Endodermal cell (in vitro differentiated cells): ENCODE results near the gene VPS9D1. TPM values are rescaled to one million over a fixed set of nuclear protein-coding genes. Genes with fewer than 3 reads are reported as not detected.

Experiments
- DNase-seq: peaks from one replicate; pipeline ENCODE4 v3.0.0-alpha.2; 2017
- H3K27ac ChIP-seq: 2 replicates; pipeline ENCODE4 v1.5.1; 2013; ENCODE audit warnings: mild to moderate bottlenecking, low read depth, low read length, moderate library complexity
- H3K27me3 ChIP-seq: 2 replicates; pipeline ENCODE4 v1.6.1; 2013; ENCODE audit warnings: mild to moderate bottlenecking, low read length, moderate library complexity; ENCODE audit not compliant: insufficient read depth, control insufficient read depth, poor library complexity, severe bottlenecking
- H3K36me3 ChIP-seq: 2 replicates; pipeline ENCODE4 v1.7.0; 2013; ENCODE audit warnings: mild to moderate bottlenecking, low read length, moderate library complexity; ENCODE audit not compliant: control insufficient read depth, insufficient read depth
- H3K4me1 ChIP-seq: one replicate; pipeline ENCODE4 v1.7.0; 2013; ENCODE audit warnings: low read length; ENCODE audit not compliant: control insufficient read depth, insufficient read depth
- H3K4me3 ChIP-seq: 2 replicates; pipeline ENCODE4 v1.5.1; 2013; ENCODE audit warnings: mild to moderate bottlenecking, low read length, moderate library complexity
- H3K9ac ChIP-seq: 2 replicates; pipeline ENCODE4 v1.6.1; 2013; ENCODE audit warnings: mild to moderate bottlenecking, low read length, moderate library complexity; ENCODE audit not compliant: poor library complexity, severe bottlenecking; ENCODE audit errors: extremely low read depth
- H3K9me3 ChIP-seq: 2 replicates; pipeline ENCODE4 v1.6.1; 2013; ENCODE audit warnings: mild to moderate bottlenecking, low read length, moderate library complexity; ENCODE audit not compliant: control insufficient read depth
- H3K27ac Mint-ChIP-seq: 2 replicates; pipeline ENCODE4 v1.8.0; 2020; ENCODE audit warnings: mixed read lengths
- H3K27me3 Mint-ChIP-seq: 2 replicates; pipeline ENCODE4 v1.8.0; 2021; ENCODE audit warnings: mild to moderate bottlenecking, mixed read lengths; ENCODE audit not compliant: insufficient read depth
- H3K36me3 Mint-ChIP-seq: 2 replicates; pipeline ENCODE4 v1.8.0; 2020; ENCODE audit warnings: low read depth, mixed read lengths
- H3K4me1 Mint-ChIP-seq: 2 replicates; pipeline ENCODE4 v1.8.0; 2020; ENCODE audit warnings: mixed read lengths
- H3K4me3 Mint-ChIP-seq: 2 replicates; pipeline ENCODE4 v1.8.0; 2020; ENCODE audit warnings: mild to moderate bottlenecking, moderate library complexity, mixed read lengths
- H3K9me3 Mint-ChIP-seq: 2 replicates; pipeline ENCODE4 v1.8.0; 2020; ENCODE audit warnings: mild to moderate bottlenecking, mixed read lengths
- WGBS, 2 experiments: methylation state at CpG; one replicate each; pipeline versions ENCODE4 v1.1.5 to v1.1.7; 2013; ENCODE audit warnings: missing lambda C conversion rate in 2 of 2, mixed read lengths in 1 of 2; ENCODE audit not compliant: insufficient coverage in 1 of 2, insufficient read length in 1 of 2; 5-methylcytosine and 5-hydroxymethylcytosine counted together
- total RNA-seq, 2 donors: library from RNA; stranded (reverse); fragmentation: NEBNext Ultra II Directional in 1 of 2; extraction: Animal tissue kit (Norgen Biotek cat#: 25700) in 1 of 2; gene quantifications; 2 replicates in 1 of 2; 3 replicates in 1 of 2; pipeline ENCODE4 v1.2.1, GENCODE V29; 2021
- TF ChIP-seq, protein P1 (sequence below): fragments of 200-600 bp; sonication (generic); conservative IDR thresholded peaks from 2 replicates; pipeline ENCODE4 v1.5.0; 2021; ENCODE audit warnings: antibody characterized with exemption, mild to moderate bottlenecking

VPS9D1 gene
- total RNA-seq, 2 donors from 2014 or later, result 7.4 to 10.0 TPM

DNA sequence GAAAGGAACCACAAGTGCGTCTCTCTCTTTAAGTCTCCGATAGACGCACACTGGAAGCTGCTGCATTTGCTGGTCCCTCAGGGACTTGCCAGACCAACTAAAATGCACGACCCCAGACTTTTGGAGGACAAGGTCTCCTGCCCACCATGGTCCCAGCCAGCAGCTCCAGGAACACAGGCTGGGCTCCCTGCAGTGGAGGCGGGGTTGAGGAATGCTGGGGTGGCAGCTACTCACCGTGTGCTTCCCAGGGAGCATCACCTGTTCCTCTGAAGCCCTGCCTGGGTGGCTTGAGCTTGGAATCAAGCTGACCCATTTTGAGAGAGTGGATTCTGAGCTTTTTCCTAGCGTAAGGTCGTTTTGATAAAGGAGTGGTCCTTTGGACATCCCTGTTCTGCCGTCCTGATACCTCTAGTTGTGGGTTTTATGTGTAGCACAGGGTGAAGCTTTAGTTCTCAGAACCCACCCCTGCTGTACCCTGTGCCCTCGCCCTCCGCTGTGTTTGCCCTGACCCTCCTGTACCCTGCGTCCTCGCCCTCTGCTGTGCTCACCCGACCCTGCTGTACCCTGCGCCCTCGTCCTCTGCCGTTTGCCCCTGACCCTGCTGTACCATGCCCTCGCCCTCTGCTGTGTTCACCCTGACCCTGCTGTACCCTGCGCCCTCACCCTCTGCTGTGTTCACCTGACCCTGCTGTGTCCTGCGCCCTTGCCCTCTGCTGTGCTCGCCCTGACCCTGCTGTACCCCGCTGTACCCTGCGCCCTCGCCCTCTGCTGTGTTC is 11.6 kb upstream of the VPS9D1 start:
- Mint-ChIP-seq H3K27ac (peak overlapping the region; percentile 55), H3K9me3 (no peaks in the 10 kb centered on the region), H3K4me3 (no peak overlapping the region), H3K36me3 (peaks cover 79% of the 10 kb centered on the region), H3K4me1 (no peaks in the 10 kb centered on the region), H3K27me3 (no peaks in the 10 kb centered on the region)
- H3K36me3 ChIP-seq, result peaks cover 84% of the 10 kb centered on the region
- TF ChIP-seq, protein P1, sequence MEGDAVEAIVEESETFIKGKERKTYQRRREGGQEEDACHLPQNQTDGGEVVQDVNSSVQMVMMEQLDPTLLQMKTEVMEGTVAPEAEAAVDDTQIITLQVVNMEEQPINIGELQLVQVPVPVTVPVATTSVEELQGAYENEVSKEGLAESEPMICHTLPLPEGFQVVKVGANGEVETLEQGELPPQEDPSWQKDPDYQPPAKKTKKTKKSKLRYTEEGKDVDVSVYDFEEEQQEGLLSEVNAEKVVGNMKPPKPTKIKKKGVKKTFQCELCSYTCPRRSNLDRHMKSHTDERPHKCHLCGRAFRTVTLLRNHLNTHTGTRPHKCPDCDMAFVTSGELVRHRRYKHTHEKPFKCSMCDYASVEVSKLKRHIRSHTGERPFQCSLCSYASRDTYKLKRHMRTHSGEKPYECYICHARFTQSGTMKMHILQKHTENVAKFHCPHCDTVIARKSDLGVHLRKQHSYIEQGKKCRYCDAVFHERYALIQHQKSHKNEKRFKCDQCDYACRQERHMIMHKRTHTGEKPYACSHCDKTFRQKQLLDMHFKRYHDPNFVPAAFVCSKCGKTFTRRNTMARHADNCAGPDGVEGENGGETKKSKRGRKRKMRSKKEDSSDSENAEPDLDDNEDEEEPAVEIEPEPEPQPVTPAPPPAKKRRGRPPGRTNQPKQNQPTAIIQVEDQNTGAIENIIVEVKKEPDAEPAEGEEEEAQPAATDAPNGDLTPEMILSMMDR, result no peak
- H3K4me1 ChIP-seq, result no peaks in the 10 kb centered on the region
- 90 to 94% methylated on average over 17 to 24 of the region's 24 CpGs for WGBS, 2 experiments
- H3K9me3 ChIP-seq, result no peaks in the 10 kb centered on the region
- no peak overlapping the region for H3K4me3 ChIP-seq
- no peak overlapping the region for H3K27ac ChIP-seq
- no peaks in the 10 kb centered on the region for H3K27me3 ChIP-seq
- peak; percentile 53 for DNase-seq
- H3K9ac ChIP-seq, result no peak overlapping the region

DNA sequence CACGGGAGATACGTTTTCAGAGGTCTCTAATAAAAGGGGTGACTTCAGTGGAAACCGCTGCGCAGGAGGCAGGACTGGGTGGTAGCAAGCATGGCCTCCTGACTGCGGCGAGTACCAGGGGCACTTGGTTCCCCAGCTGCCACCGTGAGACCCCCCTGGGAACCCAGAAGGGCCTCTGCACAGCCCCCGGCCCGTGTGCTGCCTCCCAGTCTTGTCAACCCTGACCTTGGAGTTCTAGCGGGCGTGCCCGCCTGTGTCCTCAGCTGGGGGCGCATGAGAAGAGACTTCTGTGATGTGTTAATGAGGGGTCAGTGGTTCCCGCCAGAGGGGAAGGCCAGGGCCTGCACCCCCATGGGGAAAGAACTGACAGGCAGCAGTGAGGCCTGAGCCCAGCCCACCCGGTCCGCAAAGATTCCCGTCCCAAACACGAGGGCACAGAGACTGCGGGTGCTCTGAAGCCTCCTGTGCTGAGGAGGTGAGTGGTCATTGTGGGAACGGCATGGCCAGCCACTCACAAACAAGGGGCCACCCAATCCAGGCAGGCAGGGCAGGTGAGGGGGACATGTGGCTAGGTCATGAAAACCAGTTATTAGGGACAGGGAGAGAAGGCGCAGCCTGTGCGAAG is 10.0 kb upstream of the VPS9D1 start:
- no peaks in the 10 kb centered on the region for H3K27me3 Mint-ChIP-seq
- Histone ChIP-seq H3K4me1 (no peaks in the 10 kb centered on the region), H3K27ac (peak overlapping the region; percentile 10), H3K4me3 (no peak overlapping the region), H3K27me3 (no peaks in the 10 kb centered on the region), H3K9me3 (no peaks in the 10 kb centered on the region), H3K36me3 (peaks cover 74% of the 10 kb centered on the region), H3K9ac (no peak overlapping the region)
- peak; percentile 49 for DNase-seq
- H3K9me3 Mint-ChIP-seq, result no peaks in the 10 kb centered on the region
- TF ChIP-seq, protein P1, result no peak
- peaks cover 70% of the 10 kb centered on the region for H3K36me3 Mint-ChIP-seq
- H3K27ac Mint-ChIP-seq, result no peak overlapping the region
- H3K4me3 Mint-ChIP-seq, result no peak overlapping the region
- 89 to 92% methylated on average over 14 to 21 of the region's 22 CpGs for WGBS, 2 experiments
- H3K4me1 Mint-ChIP-seq, result no peaks in the 10 kb centered on the region

DNA sequence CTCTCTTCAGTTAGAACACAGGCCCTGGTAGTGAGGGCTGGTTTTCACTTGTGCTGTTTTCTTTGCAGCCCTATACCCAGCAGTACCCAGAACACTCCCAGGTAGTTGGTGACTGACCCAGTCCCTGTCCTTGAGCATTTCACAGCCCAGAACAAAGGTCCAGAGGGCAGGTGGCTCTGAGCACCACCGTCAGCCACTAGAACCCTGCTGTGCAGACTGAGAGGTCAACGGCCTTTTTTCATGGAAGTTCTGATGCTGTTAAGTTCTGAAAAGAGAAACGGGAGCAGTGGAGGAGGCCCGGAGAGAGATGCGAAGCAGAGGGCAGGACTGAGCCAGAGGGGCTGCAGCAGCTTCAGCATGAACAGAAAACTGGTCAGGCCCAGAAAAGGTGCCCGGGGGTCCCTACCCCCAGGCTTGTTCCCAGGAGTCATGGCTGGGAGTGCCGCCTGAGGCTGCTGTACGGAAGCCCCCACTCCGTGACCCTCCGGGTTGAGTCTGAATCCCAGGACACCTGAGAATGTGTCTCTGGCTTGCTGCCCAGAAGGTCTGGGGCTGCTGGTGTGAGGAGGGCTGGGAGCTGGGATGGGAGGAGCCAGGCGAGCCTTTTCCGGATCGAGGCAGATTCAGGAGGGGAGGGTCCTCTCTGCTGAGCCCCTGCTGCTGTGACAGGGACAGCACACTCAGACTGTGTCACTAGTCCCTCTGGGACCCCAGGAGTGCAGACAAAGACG is 9.3 kb upstream of the VPS9D1 start:
- no peaks in the 10 kb centered on the region for H3K9me3 Mint-ChIP-seq
- DNase-seq, result peak; percentile 49
- Histone ChIP-seq H3K9ac (no peak overlapping the region), H3K4me1 (no peaks in the 10 kb centered on the region), H3K27ac (peak overlapping the region; percentile 44), H3K4me3 (no peak overlapping the region), H3K9me3 (no peaks in the 10 kb centered on the region), H3K36me3 (peaks cover 70% of the 10 kb centered on the region), H3K27me3 (no peaks in the 10 kb centered on the region)
- H3K4me1 Mint-ChIP-seq, result no peaks in the 10 kb centered on the region
- TF ChIP-seq, protein P1, result no peak
- H3K36me3 Mint-ChIP-seq, result peaks cover 63% of the 10 kb centered on the region
- WGBS, 2 experiments, result 63 to 65% methylated on average over 12 to 14 of the region's 14 CpGs
- no peak overlapping the region for H3K27ac Mint-ChIP-seq
- H3K27me3 Mint-ChIP-seq, result no peaks in the 10 kb centered on the region
- H3K4me3 Mint-ChIP-seq, result no peak overlapping the region
